ENCODE measurements around the gene ARID5A.

ARID5A gene

GRCh38 chr2:96528700-96529375 is 7.7 kb upstream of the ARID5A start:
- DNase-seq, result no peak

- no peak for DNase-seq
Measured at GRCh38 chr2:96529376-96530143, 7.0 kb upstream of the ARID5A start.

- DNase-seq, result no peak
Measured at GRCh38 chr2:96530144-96530430, 6.5 kb upstream of the ARID5A start.

GRCh38 chr2:96530474-96531357 is 5.8 kb upstream of the ARID5A start:
- no peak for DNase-seq

GRCh38 chr2:96531366-96531765 is 5.2 kb upstream of the ARID5A start:
- DNase-seq, result peak; percentile 51

- DNase-seq, result peak; percentile 100
Measured at GRCh38 chr2:96531872-96532505, 4.6 kb upstream of the ARID5A start.

GRCh38 chr2:96532641-96533291 is 3.8 kb upstream of the ARID5A start:
- DNase-seq, result no peak

- peak; percentile 93 for DNase-seq
Measured at GRCh38 chr2:96533292-96534073, 3.1 kb upstream of the ARID5A start.

GRCh38 chr2:96534141-96534540 is 2.4 kb upstream of the ARID5A start:
- no peak for DNase-seq

GRCh38 chr2:96534701-96535181 is 1.8 kb upstream of the ARID5A start:
- no peak for DNase-seq

GRCh38 chr2:96535331-96535730 is 1.2 kb upstream of the ARID5A start:
- no peak for DNase-seq

GRCh38 chr2:96537066-96537733 is 648 bp downstream of the ARID5A start:
- peak; percentile 88 for DNase-seq

- DNase-seq, result peak; percentile 34
Measured at GRCh38 chr2:96537734-96538486, 1.4 kb downstream of the ARID5A start.

- DNase-seq, result peak; percentile 82
Measured at GRCh38 chr2:96538487-96539214, 2.1 kb downstream of the ARID5A start.

- DNase-seq, result no peak
Measured at GRCh38 chr2:96539215-96539920, 2.8 kb downstream of the ARID5A start.

- no peak for DNase-seq
Measured at GRCh38 chr2:96540136-96540535, 3.6 kb downstream of the ARID5A start.

- no peak for DNase-seq
Measured at GRCh38 chr2:96541398-96542152, 5.0 kb downstream of the ARID5A start.

- DNase-seq, result no peak
Measured at GRCh38 chr2:96542357-96542977, 5.9 kb downstream of the ARID5A start.
